HG03521 (cell line): ENCODE results near the gene A1CF.
"Not testable (repeated sequence)": the region's sequence is repeated elsewhere in the genome, so short reads cannot be mapped to it uniquely, and the experiment has no call there.

Experiments used
- ATAC-seq: cut with Tn5 transposase; IDR thresholded peaks from one replicate; pipeline ENCODE4 v1.9.1; 2021; ENCODE audit warnings: mild to moderate bottlenecking, moderate library complexity; ENCODE audit not compliant: unreplicated experiment

The A1CF gene

GRCh38 chr10:50885097-50885859 is at the start of gene A1CF:
Gene A1CF (minus strand): TSS chr10:50885627. CDS start chr10:50859940, 25,687 bp downstream.
- ATAC-seq = no peak

- no peak for ATAC-seq
These were observed 46.6 kb upstream of the A1CF start for GRCh38 chr10:50931948-50932431.

- ATAC-seq = no peak
These were observed 44.2 kb upstream of the A1CF start for GRCh38 chr10:50929670-50930069.

GRCh38 chr10:50928190-50928552 is 42.7 kb upstream of the A1CF start:
- ATAC-seq = no peak

- no peak for ATAC-seq
These were observed 42.2 kb upstream of the A1CF start for GRCh38 chr10:50927522-50928189.

GRCh38 chr10:50923471-50923870 is 38.0 kb upstream of the A1CF start:
- not testable (repeated sequence) for ATAC-seq

- ATAC-seq = no peak
These were observed 33.6 kb upstream of the A1CF start for GRCh38 chr10:50919010-50919409.

- no peak for ATAC-seq
These were observed 33.1 kb upstream of the A1CF start for GRCh38 chr10:50918529-50918928.

- no peak for ATAC-seq
These were observed 32.1 kb upstream of the A1CF start for GRCh38 chr10:50917486-50917885.

GRCh38 chr10:50909334-50910014 is 24.0 kb upstream of the A1CF start:
- no peak for ATAC-seq

GRCh38 chr10:50908366-50908765 is 22.9 kb upstream of the A1CF start:
- ATAC-seq = no peak

GRCh38 chr10:50905797-50906196 is 20.4 kb upstream of the A1CF start:
- ATAC-seq = not testable (repeated sequence)

- ATAC-seq = no peak
These were observed 11.3 kb upstream of the A1CF start for GRCh38 chr10:50896721-50897120.

- no peak for ATAC-seq
These were observed 8.9 kb upstream of the A1CF start for GRCh38 chr10:50894312-50894711.

GRCh38 chr10:50892467-50892866 is 7.0 kb upstream of the A1CF start:
- no peak for ATAC-seq

- no peak for ATAC-seq
These were observed 1.1 kb downstream of the A1CF start for GRCh38 chr10:50884302-50884701.

- no peak for ATAC-seq
These were observed 1.8 kb downstream of the A1CF start for GRCh38 chr10:50883629-50884028.

GRCh38 chr10:50882540-50882983 is 2.9 kb downstream of the A1CF start:
- ATAC-seq = no peak

- not testable (repeated sequence) for ATAC-seq
These were observed 4.4 kb downstream of the A1CF start for GRCh38 chr10:50881046-50881445.

GRCh38 chr10:50876429-50876828 is 9.0 kb downstream of the A1CF start:
- no peak for ATAC-seq

GRCh38 chr10:50874723-50875122 is 10.7 kb downstream of the A1CF start:
- ATAC-seq = no peak

GRCh38 chr10:50866317-50866716 is 19.1 kb downstream of the A1CF start:
- ATAC-seq = no peak
